NK-92 treated with Interleukin-12 subunit alpha and Interleukin-12 subunit beta, amount 100 ng/mL, for 24 hours (cell line): ENCODE data around the gene TGM2.

Experiments
- DNase-seq: peaks from one replicate; lab custom pipeline; 2025; lab: John Stamatoyannopoulos, UW

TGM2 gene

DNA sequence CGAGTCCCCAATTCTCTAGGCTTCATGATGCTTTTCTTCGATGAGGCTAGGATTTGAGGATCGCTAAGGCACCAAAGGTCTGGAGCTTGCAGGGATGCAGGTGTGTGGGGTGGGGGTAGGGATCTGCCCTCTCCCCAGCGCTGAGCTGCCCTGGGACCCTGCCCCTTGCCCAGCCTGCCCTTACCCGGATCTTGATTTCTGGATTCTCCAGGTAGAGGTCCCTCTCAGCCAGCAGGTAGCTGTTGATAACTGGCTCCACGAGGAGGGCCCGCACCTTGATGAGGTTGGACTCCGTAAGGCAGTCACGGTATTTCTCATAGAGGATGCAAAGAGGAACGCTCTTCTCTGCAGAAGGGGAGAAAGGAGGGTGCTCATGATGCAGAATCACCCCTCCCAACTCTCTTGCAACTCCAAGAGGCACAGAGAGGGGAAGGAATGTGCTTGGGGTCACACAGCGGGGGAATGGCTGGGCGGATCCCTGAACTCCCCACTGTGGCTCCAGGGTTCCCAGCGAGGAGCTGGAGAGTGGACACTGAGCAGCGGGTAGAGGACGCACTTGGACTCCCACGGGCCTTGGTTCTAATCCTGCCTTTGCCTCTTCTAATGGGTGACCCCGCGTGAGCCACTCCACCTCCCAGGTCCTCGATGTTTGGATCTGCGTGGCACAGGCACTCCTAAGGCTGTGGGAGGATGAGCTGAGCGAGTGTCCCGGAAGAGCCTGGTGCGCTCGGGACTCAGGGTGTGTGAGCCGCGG is 32.7 kb downstream of the TGM2 start:
- no peak for DNase-seq

DNA sequence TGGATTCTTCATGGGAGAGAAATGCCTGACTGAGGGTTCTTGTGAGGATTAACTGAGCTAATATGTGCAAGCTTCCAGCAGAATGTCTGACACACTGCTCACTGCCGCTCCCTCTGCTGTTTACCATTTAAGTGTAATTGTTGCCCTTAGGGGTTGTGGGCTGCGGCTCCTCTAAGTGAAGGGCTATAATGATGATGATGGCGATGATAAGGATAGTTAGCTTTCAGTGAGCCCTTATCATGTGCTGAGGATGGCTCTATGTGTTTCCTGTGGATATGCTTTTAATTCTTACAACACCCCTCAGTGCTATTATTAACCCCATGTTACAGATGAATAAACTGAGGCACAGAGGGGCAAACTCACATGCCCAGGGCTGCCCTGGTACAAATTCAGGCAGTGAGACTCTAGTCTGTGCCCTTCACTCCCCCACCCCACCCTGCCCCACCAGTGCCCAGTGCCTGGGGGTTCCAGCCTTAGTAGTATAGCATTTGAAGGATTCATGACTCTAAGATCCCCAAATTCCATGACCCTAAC is 33.4 kb downstream of the TGM2 start:
- DNase-seq: no peak

DNA sequence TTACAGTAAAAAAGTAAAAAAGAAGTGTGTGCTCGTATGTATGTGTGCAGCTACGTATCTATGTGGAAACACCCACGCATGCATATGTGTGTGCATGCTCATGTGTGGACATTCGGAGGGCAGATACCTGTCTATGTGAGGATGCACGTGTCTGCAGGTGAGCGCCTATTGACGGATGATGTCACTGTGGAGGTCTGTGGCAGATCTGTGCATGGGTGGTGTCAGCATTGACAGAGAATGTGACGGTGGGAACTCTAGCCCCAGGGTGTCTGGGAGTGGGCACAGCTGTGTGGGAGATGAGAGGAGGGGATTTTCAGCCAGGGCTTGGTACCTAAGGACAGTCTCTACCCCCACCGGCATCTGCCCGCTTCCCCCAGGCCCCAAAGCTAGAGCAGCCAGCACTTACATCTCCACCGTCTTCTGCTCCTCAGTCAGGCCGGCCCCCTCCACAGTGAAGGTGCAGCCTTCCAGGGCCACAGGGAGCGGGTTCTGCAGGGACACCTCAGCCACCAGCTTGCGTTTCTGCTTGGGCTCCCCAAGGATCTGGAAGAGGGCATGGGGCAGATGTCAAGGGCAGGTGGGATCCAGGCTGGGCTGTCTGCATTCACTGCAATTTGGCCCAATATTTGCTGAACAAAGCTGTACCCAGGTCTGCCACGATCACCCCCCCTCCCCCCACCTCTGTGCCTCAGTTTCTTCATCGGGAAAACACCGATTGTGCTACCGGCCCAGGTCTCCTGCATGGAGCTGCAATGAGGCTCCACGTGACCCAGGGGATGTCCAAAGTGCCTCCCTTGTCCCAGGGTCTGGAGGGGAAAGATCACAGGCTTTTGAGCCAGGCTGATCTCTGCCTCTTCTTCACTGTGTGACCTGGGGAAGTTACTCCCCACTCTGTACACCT is 34.1 kb downstream of the TGM2 start:
- DNase-seq: no peak

DNA sequence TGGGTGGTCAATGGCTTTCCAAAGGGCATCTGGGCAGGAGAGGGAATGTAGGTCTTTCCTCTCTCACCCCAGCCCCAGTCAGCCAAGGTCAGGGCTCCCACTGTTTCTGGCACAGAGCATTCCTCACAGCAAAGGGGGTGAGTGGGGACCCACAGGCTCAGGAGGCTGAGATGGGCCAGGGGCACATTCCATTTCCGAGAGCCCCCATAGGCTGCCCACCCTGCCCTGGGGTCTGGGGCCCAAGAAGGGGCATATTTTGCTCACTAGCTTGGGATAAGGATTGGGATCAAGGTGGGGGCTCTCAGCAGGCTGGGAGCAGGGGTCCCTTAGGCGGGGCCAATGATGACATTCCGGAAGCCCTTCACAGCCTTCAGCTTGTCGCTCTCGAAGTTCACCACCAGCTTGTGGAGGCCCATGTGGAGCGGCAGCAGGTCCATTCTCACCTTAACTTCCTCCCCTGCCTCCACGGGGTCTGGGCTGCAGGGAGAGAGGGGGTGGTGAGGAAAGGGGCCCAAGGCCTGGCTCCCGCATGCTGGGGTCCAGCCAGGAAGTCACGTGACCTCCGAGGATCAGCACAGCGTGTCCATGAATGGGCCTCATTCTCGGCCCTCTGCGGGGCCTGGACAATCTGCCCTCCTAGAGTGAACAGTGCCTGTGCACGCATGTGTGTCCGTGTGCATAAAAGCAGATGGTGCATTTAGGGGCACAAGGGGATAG is 35.0 kb downstream of the TGM2 start:
- DNase-seq: no peak

DNA sequence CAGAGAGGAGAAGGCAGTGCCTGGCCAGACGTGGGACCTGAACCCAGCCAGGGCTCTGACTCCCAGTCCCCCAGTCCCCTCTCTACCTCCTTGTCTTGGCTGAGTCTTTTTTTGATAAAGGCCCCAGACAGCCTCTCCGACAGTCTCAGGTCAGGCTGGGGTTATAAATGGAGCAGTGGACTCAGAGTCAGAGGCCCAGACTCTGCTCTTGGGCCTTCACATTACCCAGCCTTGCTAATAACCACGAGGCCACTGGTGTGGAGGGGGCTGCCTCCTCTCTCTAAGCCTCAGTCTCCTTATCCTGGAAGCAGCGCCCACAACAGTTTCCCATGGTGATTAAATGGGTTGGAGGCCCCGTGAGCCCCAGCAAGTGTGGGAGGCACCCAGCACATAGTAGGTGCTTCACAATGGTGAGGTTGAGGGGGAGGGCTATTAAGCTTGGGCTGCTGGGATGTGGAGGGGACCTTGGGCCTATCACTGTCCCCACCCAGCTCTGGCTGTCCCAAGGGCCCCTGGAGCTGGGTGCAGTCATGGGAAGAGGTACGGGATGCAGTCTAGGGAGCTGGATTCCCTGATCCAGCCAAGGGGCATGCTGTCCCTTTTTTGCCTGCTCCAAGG is 35.7 kb downstream of the TGM2 start:
- DNase-seq: no peak

DNA sequence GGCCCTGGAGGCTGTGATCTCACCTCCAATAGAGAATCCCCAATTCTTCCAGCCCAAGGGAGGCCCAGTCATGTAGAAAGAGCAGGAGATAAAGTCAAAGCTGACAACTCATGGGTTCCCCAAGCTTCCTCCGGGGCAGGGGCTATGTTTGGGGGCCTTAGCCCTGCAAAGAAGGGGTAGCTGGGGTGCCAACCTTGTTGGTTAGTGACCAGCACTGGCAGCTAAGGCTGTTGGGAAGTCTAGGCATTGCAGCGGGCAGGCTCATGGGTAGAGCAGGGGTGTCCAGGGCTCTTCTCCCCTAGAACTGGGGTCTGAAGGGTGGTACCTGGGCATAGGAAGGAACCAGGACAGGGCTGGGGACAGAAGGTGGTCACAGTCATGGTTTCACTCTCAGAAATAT is 36.4 kb downstream of the TGM2 start:
- no peak for DNase-seq

DNA sequence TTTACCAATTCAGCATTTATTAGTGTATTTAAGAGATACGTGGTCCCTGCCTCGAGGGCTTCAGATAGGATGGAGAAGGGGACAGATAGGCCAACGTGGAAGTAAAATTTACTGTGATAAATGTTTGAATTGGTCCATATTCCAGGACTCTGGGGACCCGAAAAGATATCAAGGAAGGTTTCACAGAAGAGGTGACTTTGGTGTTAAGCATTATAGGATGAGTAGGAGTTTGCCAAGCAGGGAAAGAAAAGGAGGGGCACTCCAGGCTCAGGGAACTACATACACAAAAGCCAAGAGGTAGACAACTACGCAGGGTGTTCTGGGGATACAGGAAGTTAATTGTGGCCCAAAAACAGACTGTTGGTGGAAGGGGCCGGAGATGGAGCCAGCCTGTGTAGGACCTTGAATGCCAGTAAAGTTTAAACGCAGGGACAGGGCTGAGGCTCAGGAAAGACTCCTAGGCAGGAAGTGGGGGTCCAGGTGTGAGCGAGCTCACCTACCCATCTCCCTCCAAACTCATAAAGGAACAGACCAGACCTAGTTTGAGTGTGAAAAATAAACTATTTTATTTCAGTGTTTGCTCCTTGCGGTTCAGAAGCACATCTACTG is 37.0 kb downstream of the TGM2 start:
- no peak for DNase-seq

DNA sequence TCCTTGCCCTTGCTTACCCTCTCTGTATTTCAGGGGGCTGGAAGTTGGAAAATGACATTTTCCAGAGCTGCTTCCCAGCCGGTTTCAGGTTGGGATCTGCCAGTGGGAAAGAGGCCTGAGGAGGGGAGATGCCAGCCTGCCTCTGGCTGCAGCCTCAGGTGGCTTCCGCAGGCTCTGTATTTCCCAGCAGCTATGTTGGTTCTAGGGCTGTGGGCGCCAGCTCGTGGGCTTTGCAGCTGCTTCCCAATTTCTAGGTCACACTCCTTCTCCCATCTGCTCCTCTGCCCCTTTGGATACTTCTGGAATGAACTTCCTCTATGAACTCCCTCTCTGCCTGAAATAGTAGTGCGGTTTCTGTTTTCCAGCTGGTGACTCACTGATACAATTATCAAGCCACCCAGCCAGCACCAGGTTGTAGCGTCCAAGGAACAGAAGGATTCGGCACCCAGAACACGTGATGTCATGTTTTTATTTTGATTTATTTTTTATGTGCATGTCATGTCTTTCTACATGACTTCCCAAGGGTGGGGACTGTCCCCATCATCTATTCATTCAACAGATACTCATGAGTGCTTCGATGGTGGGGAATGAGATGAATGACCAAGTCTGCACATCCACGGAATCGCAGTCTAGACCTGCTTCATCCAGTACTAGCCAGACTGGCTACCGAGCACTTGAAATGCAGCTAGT is 38.0 kb downstream of the TGM2 start:
- no peak for DNase-seq

DNA sequence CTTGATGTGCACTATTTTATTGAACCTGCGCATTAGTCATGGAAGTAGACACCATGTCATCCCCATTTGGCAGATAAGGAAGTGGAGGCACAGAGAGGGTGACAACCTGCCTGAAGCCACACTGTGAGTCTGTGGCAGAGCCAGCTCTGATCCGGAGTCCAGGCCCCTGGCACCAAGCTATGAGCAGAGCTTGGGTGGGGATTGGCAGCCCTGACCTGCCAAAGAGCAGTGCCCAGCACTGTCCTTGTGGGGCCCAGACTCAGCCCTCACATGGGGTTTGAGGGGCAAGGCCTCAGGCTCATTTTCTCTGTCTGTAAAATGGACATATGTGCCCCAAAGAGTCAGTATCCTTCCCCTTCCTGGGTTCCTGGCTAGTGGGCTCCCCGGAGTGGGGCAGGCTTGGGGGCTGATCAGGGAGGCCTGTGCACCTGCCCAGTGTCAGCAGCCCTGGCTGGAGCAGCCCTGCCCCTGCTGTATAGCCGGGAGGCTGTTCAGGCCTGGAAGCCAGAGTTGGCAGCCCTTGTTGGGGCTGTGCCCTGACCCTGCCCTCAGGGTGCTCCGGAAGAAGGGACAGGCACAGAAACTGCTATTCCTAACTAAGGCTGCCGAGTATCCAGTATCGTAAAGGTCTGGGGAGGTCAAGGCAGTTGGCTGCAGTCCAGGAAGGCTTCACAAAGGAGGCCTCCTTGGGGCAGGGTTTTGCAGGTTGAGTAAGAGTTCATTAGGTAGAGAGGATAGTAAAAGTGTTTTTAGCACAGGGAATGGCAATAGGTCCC is 38.7 kb downstream of the TGM2 start:
- no peak for DNase-seq

DNA sequence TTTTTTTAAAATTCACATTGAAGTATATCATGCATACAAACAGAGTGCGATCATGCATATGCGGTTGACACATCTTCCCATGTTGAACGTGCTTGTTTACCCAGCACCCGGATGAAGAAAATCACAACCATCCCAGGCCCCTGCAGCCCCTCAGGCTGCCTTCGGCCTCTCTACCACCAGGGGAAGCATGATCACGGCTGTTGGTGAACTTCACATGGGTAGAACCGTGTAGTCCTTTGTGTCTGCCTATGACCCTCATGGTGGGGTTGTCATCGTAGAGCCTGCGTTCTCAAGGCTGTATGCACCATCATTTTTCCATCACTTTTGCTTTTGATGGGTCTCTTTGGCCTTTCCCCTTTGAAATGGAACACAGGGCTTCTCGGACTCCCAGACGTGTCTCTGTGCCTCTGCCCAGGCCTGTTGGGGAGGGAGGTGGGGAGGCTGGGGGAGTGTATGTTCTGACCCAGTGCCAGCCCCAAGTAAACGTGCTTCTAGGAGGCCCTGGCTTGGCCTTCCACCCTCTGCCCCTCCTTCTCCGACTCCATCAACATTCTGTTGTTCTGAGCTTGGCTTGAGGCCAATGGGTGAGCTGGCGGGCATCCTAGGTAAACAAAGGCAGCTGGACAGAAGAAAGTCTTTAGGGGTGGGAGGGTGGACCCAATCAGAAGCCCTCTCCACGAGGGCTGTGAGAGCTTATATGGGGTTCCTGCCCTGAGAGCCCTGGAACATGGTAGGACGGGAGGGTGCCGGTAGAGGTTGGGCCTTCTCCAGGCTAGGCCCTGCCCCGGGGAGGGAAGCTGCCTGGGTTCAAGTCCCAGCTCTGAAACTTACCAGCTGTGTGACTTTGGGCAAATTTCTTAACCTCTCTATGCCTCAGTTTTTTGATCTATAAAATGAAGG is 39.7 kb downstream of the TGM2 start:
- DNase-seq: no peak

DNA sequence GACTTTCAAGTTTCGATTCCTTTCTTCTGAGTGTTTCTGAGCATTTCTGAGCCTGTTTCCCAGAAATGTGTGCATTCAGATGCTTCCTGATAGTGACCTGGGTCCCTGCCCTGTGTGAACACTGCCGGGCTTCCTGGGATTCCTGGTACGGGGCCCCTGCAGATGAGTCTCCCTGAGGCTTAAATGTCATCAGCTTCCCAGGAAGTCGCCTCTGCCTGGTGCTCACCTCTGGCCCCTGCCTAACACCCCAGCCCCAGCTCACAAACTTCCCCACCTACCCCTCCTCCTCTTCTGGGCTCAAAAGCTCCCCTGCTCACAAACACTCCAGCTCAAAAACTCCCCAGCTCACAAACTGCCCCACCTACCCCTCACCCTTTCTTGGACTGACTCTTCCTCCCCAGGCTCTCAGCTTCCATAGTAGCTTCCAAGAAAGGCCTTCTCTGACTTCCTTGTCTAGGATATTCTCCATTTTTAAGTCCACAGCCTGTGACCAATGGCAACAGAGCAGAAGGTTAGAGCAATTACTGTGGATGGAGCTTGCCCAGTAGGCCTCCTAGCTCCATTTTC is 42.0 kb downstream of the TGM2 start:
- DNase-seq: no peak

DNA sequence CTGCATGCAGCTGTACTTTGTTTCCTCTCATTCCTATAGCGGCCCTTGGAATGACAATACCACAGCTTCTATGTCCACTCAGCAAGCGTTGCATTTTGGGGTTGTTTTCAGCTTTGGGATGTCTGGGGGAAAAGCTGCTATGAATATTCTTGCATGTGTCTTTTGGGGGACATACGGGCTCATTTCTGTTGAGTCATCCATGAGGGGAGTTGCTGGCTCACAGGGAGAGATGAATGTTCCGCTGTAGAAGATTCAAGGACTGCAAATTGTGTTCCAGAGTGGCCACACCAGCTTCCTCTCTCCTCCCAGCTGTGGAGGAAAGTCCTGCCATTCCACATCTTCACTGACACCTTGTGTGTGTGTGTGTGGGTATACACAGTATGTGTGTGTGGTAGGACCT is 43.3 kb downstream of the TGM2 start:
- DNase-seq: no peak

DNA sequence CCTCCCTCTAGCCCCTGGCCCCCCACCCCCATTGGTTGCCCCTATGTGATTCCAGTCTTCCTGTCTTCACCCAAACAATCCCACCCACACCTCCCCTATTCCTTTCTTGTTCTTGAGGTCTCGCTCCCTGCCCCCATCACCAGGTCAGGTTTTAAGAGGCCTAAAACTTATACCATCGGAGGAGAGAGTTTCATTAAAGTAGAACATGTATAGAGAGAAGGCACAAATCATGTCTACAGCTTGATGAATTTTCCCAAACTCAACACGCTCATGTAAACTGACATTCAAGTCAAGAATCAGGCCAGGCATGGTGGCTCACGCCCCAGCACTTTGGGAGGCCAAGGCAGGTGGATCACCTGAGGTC is 44.5 kb downstream of the TGM2 start:
- DNase-seq: no peak

DNA sequence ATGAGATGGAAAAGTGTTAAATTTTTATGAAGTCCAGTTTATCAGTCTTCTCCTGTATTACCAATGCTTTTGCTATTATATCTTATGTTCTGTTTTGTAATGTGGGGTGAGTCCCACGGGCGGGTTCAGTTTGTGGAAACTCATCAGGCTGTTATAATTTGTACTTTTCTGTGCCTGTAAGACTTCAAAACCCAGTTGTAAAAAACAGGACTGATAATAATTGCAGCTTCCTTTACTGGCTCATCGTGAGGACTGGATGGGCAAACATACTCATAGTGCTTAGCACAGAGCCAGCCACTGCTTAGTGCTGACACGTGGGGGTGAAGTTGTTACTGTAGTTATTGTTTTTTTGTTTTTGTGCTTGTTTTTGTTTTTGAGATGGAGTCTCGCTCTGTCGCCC is 45.6 kb downstream of the TGM2 start:
- no peak for DNase-seq

DNA sequence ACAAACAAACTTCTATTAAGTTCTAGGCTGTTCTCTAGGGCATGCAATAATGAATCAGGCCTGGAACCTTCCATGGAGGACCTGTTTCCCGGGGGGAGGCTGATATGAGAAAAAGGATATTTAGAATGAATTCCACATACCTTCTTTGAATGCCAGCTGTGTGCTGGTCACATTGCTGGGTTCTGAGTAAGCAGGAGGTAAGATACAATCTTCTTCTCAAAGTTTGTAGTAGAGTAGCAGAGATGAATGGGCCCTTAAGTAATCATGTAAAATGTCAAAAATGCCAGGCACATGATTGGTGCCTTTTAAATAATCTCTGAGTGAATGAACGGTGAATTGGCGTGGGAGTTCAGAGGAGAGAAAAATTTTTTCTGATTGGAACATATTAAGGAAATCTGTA is 47.4 kb downstream of the TGM2 start:
- no peak for DNase-seq

DNA sequence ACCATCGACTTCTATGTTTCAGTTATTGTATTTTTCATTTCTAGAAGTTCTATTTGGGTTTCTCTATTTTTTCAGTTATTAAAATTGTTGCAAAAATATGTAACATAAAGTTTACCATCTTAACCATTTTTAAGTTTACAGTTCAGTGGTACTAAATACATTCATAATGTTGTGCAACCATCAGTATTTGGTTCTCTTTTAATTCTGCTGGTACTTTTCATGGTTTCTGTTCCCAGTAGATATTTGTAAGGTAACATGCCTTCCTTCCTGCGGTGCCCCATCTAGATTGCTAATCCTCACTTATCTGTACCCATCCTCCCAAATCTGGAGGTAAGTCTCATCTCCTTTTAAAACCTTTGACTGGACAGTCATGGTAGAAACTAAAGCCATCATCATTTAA is 47.9 kb downstream of the TGM2 start:
- DNase-seq: no peak

DNA sequence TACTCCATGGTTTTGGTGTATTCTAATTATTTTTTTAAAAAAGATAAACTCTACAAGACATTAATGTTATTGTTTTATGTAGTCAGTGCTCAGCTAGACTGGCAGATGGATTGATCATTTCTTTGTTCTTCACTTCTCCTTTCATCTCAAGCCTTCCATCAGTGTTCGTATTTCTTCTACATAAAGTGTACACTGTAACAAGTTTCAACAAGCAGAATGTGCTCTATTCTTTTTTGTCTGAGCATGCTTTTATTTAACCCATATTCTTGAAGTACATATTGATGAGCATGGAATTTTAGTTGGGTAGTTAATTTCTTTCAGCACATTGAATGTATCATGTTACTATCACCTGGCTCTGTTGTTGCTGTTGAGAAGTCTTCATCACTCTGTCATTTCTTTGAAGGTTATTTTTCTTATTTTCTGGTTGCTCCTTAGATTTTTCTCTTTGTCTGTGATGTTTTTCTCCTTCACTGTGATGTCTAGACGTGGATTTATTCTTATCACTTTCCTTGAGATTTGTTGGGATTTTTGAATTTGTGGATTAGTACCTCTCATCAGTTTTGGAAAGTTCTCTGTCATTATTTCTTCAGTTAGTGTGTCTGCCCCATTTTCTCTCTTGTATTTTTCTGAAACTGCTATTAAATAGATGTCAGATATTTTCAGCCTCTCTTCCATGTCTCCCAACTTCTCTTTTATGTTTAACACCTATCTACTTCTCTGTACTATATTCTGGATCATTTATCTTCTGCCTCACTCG is 48.5 kb downstream of the TGM2 start:
- no peak for DNase-seq

DNA sequence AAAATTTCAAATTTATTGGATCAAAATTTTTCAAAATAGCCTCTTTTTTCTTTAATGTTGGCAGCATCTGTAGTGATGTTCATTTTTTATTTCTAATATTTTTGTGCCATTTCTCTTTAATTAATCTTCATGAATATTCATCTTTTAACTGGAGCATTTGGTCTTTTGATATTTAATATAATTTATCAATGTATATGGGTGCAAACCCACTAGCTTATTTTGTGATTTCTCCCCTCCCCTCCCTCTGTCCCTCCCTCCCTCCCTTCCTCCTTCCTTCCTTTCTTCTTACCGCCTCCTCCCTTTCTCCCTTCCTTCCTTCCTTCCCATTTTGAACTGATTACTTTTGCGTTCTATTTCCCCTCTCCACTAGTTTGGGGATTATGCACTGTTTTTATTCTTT is 49.2 kb downstream of the TGM2 start:
- no peak for DNase-seq
